Omental fat pad (tissue), 4 donors: ENCODE data around the gene STAC3. TPM values are rescaled to one million over a fixed set of nuclear protein-coding genes. Genes with fewer than 3 reads are reported as not detected.
"Not testable (repeated sequence)": the region's sequence is repeated elsewhere in the genome, so short reads cannot be mapped to it uniquely, and the experiment has no call there.

Experiments used
- ATAC-seq: fragments of 150-250 bp; one replicate; pipeline ENCODE4 v1.9.1; 2016; ENCODE audit warnings: mild to moderate bottlenecking, moderate library complexity; ENCODE audit not compliant: low FRiP score
- DNase-seq: peaks from one replicate; pipeline ENCODE4 v3.0.0-alpha.2; 2019; ENCODE audit warnings: low spot score
- total RNA-seq, 4 donors: library from RNA; depleted of rRNA; stranded (reverse); fragments of >200 nt; gene quantifications; one replicate each; pipeline ENCODE4 v1.1.0, GENCODE V29; 2016
- TF ChIP-seq, protein P1 (sequence below), 3 donors: fragments of 450-650 bp; IDR thresholded peaks; one replicate each; pipeline ENCODE4 v1.5.1; 2016 to 2017; ENCODE audit warnings: antibody characterized with exemption in 3 of 3, mild to moderate bottlenecking in 3 of 3, moderate library complexity in 2 of 3

STAC3 gene
- total RNA-seq, result 1 to 10 TPM; 2.0 to 3.7 (median 2.6) TPM

DNA sequence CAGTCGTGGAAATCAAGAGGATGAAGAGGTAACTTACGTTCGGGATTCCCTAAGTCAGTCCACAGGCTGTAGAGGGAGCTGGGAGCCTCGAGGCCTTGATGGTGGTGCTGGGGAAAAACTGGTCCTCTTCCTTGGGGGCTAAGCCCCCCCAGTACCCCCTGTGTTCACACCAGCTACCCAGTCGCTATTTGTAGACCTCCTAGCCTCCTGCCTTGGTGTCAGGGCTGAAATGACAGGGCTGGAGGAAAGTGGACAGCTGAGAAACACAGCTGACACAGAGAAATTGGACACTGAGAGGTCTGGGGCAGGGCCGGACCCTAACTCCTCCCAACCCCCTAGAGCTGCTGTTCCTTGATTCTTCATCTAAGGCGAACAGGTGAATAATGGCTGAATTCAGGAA lies at the start of gene STAC3:
Gene STAC3 (minus strand): TSS at position 232 of the 400 bp plus-strand sequence. CDS start 1,551 bp downstream, outside the sequence.
- no peak for ATAC-seq
- TF ChIP-seq, protein P1, sequence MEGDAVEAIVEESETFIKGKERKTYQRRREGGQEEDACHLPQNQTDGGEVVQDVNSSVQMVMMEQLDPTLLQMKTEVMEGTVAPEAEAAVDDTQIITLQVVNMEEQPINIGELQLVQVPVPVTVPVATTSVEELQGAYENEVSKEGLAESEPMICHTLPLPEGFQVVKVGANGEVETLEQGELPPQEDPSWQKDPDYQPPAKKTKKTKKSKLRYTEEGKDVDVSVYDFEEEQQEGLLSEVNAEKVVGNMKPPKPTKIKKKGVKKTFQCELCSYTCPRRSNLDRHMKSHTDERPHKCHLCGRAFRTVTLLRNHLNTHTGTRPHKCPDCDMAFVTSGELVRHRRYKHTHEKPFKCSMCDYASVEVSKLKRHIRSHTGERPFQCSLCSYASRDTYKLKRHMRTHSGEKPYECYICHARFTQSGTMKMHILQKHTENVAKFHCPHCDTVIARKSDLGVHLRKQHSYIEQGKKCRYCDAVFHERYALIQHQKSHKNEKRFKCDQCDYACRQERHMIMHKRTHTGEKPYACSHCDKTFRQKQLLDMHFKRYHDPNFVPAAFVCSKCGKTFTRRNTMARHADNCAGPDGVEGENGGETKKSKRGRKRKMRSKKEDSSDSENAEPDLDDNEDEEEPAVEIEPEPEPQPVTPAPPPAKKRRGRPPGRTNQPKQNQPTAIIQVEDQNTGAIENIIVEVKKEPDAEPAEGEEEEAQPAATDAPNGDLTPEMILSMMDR (IDR thresholded peaks at IDR 0.05), result no peak
- DNase-seq, result no peak

DNA sequence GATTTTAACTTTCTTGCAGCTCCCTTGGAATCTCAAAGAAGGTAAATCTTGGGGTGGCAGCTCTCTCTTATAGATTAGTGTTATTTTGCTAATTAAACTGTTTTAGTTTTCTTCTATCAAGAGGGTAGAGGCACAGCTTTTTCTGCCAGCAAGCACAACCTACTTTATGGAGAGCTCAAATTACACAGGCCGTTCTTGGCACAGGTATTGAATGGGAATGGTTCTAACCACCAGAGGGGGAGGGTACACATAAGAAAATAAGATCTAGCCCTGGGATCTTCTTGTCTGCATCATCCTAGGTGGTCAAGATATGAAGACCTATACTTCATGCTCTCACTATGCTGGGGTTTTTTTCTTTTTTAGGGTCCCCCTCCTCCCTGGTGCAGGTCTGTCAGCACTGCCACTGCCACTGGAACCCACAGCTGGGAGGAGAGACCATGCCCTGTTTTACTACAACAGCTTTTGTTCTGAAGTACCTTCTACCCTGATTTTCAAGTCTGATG lies 48.6 kb upstream of the STAC3 start:
- DNase-seq (no peak), ATAC-seq (no peak)
- TF ChIP-seq, protein P1 (IDR thresholded peaks at IDR 0.05), result no peak

DNA sequence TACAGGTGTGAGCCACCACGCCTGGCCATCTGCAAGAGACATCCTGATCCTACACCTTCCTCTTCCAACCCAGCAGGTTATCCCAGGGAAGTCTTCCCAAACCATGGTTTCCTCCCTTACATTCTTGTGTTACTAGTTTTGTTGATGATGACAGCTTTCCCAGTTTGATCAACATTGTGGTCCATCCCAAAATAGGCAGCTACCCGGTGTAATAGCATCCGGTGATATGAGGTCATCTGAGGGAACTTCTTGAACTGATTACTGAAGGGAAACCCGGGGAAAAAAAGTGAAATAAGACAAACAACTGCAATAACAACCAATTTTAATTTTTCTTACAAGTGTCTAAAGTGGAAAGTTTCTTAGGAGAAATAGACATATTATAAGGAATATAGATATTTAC lies 45.3 kb upstream of the STAC3 start:
- ATAC-seq, result no peak
- TF ChIP-seq, protein P1 (IDR thresholded peaks at IDR 0.05), result no peak
- DNase-seq, result no peak

DNA sequence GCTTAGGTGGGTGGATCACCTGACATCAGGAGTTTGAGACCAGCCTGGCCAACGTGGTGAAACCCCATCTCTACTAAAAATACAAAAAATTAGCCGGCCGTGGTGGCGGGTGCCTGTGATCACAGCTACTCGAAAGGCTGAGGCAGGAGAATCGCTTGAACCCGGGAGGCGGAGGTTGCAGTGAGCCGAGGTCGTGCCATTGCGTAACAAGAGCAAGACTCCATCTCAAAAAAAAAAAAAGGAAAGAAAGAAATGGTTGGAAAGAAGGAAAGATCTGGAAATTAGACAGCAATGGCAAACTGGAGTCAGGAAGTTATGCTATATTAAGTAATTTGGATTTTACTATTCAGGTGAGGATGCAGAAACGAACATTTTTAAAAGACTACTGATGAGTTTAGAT lies 31.1 kb upstream of the STAC3 start:
- not testable (repeated sequence) for DNase-seq, ATAC-seq

DNA sequence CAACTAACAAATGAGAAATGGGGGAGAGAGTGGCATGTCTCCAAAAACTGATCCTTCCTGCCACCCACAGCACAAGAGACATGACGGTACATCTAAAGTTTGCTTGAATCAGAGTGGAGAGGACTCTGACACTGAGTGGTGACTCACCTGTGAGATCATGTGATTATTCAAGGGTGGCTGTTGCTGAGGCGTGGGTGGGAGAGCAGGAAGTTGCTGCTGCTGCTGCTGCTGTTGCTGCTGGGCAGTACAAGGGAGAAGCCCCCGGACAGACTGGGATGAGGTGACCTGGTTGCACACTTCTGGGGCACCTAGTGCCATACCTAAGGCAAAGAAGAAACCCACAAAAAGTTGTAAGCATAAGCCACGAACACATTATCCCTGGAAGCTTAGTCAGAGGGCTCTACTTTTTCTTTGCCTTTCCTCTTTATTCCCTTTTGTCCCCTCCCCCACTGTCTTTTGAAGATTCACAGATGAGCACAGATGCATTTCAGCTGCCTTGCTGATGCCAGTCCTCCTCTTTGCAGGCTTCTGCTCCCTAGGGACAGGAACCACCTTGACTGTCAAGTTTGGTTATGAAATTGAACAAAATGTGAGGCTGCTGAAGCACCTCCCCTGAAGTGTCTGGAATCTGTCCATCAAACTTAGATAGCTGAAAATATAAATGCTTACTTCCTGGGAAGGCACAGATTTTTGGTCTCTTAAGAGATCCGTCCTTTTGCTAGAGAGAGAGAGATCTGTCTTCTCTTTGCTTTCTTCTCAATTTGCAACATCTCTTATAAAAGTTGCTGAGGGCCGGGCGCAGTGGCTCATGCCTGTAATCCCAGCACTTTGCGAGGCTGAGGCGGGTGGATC lies 29.4 kb upstream of the STAC3 start:
- TF ChIP-seq, protein P1 (IDR thresholded peaks at IDR 0.05), result no peak
- DNase-seq (peak; percentile 32), ATAC-seq (peak; percentile 97)

DNA sequence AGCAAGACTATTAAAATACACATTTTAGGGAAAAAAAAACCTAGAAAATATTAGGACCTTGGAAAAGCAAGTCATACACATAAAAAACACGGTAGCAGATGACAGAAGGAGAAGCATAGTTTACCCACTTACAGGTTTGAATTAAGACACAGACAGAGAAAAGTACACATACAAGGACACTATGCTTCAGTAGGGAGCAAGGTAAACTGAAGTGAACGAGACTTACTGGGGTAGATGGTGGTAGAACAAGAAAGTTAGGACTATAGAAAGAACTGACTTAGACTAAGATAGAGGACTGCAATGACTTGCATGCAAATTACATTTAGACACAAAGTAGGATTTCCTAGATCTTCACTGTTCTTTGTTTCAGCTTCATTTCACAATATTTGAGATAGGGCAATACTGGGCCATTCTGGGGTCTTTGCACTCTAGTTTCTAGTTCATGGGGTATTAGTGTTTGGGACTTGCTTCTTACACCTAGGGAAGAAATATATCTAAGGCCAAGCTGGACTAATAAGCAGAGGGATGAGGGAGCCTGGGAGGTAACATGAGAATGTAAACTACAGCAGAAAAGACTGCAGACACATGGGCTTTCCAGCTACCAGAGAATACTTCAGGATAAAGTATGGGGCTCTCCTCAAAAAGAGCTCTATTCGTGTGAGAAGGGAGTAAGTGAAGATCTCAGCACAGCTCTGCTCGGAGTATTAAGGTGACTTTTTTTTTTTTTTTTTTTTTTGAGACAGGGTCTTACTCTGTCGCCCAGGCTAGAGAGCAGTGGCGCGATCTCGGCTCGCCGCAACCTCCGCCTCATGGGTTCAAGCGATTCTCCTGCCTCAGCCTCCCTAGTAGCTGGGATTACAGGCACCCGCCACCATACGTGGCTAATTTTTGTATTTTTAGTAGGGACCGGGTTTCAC lies 27.7 kb upstream of the STAC3 start:
- ATAC-seq (no peak), DNase-seq (no peak)
- TF ChIP-seq, protein P1 (IDR thresholded peaks at IDR 0.05), result no peak

DNA sequence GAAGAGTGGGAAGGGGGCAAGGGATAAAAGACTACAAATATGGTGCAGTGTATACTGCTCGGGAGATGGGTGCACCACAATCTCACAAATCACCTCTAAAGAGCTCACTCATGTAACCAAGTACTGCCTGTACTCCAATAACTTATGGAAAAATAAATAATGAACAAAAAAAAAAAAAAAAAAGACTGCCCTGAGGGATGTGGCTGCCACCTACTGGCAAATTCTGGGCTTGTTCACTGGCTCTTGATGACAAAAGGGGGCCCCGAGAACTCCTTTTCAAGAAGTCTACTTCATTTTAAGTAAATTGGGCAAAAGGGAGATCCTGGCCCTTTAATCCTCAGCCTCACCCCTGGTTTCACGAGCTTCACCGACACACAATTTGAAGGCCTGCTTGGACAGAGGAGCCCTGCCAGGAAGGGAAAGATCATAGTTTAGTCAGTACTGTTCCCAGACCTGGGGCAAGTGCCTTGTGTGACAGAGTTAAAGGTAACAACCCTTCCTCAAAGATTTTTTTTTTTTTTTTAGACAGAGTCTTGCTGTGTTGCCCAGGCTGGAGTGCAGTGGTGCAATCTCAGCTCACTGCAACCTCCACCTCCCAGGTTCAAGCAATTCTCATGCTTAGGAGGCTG lies 26.1 kb upstream of the STAC3 start:
- ATAC-seq, result no peak
- TF ChIP-seq, protein P1 (IDR thresholded peaks at IDR 0.05), result no peak
- no peak for DNase-seq

DNA sequence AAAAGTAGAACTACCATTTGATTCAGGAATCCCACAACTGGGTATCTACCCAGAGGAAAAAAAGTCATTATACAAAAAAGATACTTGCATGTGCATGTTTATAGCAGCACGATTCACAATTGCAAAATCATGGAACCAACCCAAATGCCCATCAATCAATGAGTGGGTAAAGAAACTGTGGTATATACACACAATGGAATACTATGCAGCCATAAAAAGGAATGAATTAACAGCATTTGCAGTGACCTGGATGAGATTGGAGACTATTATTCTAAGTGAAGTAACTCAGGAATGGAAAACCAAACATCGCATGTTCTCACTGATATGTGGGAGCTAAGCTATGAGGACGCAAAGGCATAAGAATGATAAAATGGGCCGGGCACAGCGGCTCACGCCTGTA lies 25.2 kb upstream of the STAC3 start:
- not testable (repeated sequence) for ATAC-seq, DNase-seq
